ENCODE data around the gene ACTA1.

ACTA1 gene

DNA sequence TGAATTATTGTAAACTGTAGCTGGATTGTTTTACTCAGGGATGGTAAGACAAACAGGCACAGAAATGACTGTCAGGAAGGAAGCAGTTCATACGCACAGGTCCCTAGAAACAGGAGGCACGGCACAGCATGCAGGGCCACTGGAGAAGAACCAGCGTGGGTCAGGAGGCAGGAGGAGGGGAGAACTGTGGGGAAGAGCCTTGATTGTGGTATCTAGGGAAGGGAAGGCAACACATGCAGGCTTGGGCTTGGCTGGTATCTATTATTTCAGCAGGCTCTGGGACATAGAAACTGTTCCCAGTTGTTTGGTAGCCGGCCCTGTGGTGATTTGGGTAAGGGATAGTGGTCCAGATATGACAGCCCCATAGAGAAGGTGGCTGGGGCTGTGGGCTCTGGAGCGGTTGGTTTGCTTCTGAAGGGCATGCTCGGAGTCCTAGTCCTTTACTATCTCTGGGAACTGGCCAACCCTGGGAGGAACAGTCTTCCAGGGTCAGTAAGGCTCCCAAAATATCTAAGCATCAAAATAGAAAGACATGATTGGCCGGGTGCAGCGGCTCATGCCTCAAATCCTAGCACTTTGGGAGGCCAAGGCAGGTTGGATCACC is 47.9 kb downstream of the ACTA1 start:
- Histone ChIP-seq H3K27me3 (ENCODE audit: low read depth, low read length) (no peaks in the 10 kb centered on the region), H3K27ac (ENCODE audit: low read length) (no peak overlapping the region), H3K9me3 (ENCODE audit: control insufficient read depth in 1 of 2, low read length in 2 of 2) (peaks cover 0 to 7% of the 10 kb centered on the region in 2 donors), H3K4me3 (ENCODE audit: low read depth in 1 of 2, low read length in 2 of 2) (no peak overlapping the region), H3K36me3 (ENCODE audit: control insufficient read depth in 1 of 2, insufficient read depth in 2 of 2, low read length in 2 of 2) (no peaks in the 10 kb centered on the region), H3K4me1 (ENCODE audit: control insufficient read depth in 1 of 2, insufficient read depth in 2 of 2, low read length in 2 of 2) (no peaks in the 10 kb centered on the region)

- H3K27me3 ChIP-seq (ENCODE audit: low read depth, low read length): no peaks in the 10 kb centered on the region
- H3K4me3 ChIP-seq (ENCODE audit: low read depth in 1 of 2, low read length in 2 of 2): no peak overlapping the region
- H3K4me1 ChIP-seq (ENCODE audit: control insufficient read depth in 1 of 2, insufficient read depth in 2 of 2, low read length in 2 of 2): no peaks in the 10 kb centered on the region
- H3K9me3 ChIP-seq (ENCODE audit: control insufficient read depth in 1 of 2, low read length in 2 of 2): no peaks in the 10 kb centered on the region
- H3K36me3 ChIP-seq (ENCODE audit: control insufficient read depth in 1 of 2, insufficient read depth in 2 of 2, low read length in 2 of 2): no peaks in the 10 kb centered on the region
- H3K27ac ChIP-seq (ENCODE audit: low read length): no peak overlapping the region
Observed at GRCh38 chr1:229384822-229385221, 49.1 kb downstream of the ACTA1 start.

GRCh38 chr1:229383961-229384360 is 49.9 kb downstream of the ACTA1 start:
- no peaks in the 10 kb centered on the region for H3K9me3 ChIP-seq (ENCODE audit: control insufficient read depth in 1 of 2, low read length in 2 of 2)
- H3K27ac ChIP-seq (ENCODE audit: low read length): no peak overlapping the region
- no peaks in the 10 kb centered on the region for H3K36me3 ChIP-seq (ENCODE audit: control insufficient read depth in 1 of 2, insufficient read depth in 2 of 2, low read length in 2 of 2)
- H3K4me1 ChIP-seq (ENCODE audit: control insufficient read depth in 1 of 2, insufficient read depth in 2 of 2, low read length in 2 of 2): no peaks in the 10 kb centered on the region
- no peak overlapping the region for H3K4me3 ChIP-seq (ENCODE audit: low read depth in 1 of 2, low read length in 2 of 2)
- H3K27me3 ChIP-seq (ENCODE audit: low read depth, low read length): no peaks in the 10 kb centered on the region

GRCh38 chr1:229383188-229383587 is 50.7 kb downstream of the ACTA1 start:
- Histone ChIP-seq H3K27me3 (ENCODE audit: low read depth, low read length) (no peaks in the 10 kb centered on the region), H3K4me1 (ENCODE audit: control insufficient read depth in 1 of 2, insufficient read depth in 2 of 2, low read length in 2 of 2) (no peaks in the 10 kb centered on the region), H3K27ac (ENCODE audit: low read length) (no peak overlapping the region), H3K36me3 (ENCODE audit: control insufficient read depth in 1 of 2, insufficient read depth in 2 of 2, low read length in 2 of 2) (no peaks in the 10 kb centered on the region), H3K9me3 (ENCODE audit: control insufficient read depth in 1 of 2, low read length in 2 of 2) (no peaks in the 10 kb centered on the region), H3K4me3 (ENCODE audit: low read depth in 1 of 2, low read length in 2 of 2) (no peak overlapping the region)

Data from muscle layer of duodenum (tissue), 2 donors.